SH-SY5Y (cell line): ENCODE data around the gene FAM81A.

ENCODE experiments used
- GATA2 ChIP-seq: IDR thresholded peaks from 2 replicates; pipeline ENCODE4 v1.6.1; 2011; ENCODE audit warnings: mild to moderate bottlenecking, low read depth, low read length
- GATA3 ChIP-seq: IDR thresholded peaks from 2 replicates; pipeline ENCODE4 v1.6.1; 2011; ENCODE audit warnings: low read depth, mild to moderate bottlenecking, low read length, moderate library complexity

DNA sequence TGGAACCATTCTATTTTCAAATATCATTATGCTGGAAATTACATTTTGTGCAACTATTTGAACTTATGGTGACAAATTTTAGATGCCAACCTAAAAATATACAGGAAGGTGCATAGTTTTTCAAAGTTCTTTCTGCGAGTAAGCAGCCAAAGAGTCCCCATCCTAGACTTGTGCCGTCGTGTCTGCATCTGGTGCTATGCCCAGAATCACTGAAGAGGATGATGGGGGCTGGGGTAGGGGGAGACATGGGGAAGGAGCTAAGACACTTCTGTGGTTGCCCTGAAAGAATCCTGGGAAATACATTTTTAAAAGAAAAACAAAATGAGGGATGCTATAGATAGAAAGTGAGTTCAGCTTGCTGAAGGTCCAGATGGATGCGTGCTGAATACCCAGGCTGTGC, 21.2 kb upstream of the FAM81A start:
- TF ChIP-seq GATA2 (no peak), GATA3 (no peak)
